K562 treated with DMSO at 1 percent for 12 hours (cell line): ENCODE data around the gene MDC1. TPM values are rescaled to one million over a fixed set of nuclear protein-coding genes. Genes with fewer than 3 reads are reported as not detected.

ENCODE experiments used
- total RNA-seq: library from RNA; unstranded; fragments of 300-600 nt; gene quantifications from 2 replicates; pipeline ENCODE4 v1.2.3, GENCODE V29; 2022; ENCODE audit not compliant: insufficient read depth

Gene MDC1, protein sequence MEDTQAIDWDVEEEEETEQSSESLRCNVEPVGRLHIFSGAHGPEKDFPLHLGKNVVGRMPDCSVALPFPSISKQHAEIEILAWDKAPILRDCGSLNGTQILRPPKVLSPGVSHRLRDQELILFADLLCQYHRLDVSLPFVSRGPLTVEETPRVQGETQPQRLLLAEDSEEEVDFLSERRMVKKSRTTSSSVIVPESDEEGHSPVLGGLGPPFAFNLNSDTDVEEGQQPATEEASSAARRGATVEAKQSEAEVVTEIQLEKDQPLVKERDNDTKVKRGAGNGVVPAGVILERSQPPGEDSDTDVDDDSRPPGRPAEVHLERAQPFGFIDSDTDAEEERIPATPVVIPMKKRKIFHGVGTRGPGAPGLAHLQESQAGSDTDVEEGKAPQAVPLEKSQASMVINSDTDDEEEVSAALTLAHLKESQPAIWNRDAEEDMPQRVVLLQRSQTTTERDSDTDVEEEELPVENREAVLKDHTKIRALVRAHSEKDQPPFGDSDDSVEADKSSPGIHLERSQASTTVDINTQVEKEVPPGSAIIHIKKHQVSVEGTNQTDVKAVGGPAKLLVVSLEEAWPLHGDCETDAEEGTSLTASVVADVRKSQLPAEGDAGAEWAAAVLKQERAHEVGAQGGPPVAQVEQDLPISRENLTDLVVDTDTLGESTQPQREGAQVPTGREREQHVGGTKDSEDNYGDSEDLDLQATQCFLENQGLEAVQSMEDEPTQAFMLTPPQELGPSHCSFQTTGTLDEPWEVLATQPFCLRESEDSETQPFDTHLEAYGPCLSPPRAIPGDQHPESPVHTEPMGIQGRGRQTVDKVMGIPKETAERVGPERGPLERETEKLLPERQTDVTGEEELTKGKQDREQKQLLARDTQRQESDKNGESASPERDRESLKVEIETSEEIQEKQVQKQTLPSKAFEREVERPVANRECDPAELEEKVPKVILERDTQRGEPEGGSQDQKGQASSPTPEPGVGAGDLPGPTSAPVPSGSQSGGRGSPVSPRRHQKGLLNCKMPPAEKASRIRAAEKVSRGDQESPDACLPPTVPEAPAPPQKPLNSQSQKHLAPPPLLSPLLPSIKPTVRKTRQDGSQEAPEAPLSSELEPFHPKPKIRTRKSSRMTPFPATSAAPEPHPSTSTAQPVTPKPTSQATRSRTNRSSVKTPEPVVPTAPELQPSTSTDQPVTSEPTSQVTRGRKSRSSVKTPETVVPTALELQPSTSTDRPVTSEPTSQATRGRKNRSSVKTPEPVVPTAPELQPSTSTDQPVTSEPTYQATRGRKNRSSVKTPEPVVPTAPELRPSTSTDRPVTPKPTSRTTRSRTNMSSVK (N-terminal part only)
- total RNA-seq = 37.9 and 97.2 TPM in 2 replicates

DNA sequence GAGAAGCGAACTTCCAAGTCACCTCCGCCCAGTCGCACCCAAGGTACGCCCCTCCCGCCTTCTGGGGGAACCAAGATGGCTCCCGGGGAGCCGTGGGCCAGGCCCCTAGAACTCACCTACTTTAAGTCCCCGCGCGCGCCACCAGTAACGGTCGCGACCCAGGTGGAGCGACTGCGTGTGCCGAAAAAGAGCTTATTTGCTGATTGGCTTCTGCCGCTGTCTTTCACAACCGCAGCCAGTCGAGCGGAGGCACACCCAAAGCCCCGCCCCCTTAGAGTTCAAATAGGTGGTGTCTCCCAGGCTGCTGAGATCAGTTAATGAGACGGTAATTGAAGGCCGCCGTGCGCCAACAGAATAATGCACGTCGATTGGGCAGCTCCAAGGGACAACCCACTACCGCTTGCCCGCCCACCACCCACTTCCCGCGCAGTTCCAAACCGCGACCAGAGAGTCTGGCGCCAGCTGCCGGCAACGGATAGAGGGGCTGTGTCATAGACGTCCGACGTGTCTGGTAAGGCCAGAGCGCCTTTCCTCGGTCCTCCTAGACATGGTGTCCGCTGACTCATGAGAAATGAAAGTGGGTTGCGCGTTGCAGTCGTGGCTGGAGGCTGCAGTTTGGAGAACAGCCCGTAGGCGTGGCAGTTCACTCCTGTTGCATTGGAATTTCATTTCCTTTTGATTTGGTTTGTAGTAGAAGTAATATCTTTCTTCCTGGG is at the start of gene MDC1:
Gene MDC1, minus strand, starts transcription at position 153 of the 716 bp plus-strand sequence. CDS start 2,106 bp downstream, outside the sequence.

DNA sequence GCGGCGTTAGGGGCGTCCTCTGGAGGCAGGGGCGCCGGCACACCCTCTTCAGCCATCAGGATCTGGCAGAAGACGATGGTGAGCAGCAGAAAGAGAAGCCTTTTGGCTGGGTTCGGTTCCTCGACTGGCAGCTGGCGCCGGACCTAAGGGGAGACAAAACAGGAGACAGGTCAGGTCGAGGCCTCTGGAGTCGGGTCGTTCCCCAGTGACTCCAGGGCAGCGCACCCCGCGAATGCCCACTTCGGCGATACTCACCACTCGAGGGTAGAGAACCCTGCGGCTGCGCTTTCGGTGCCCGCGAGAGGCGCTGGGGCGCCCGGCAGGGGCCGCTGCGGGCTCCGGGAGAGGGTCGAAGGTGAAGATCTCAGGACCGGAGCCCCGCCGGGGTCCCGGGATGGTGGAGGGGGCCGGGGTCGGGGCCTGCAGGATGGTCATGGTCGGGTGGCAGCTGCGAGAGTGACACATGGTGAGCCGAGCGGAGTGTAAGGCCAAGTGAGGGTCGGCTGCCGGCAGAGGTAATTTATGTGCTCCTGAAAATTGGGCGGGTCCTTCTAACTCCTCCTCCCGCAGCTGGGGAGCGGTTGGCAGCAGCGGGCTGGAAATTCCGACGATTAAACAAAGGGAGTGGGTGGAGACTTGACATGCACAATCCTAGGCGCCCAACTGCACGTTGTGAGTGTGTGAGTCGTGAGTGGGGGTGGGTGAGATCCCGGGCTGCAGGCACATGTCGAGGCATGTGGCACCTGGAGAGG is 27.1 kb upstream of the MDC1 start, which contains the start of gene IER3:
Gene IER3, minus strand, starts transcription at position 494 of the 752 bp plus-strand sequence. Its CDS starts 29 bp downstream, at position 465.

DNA sequence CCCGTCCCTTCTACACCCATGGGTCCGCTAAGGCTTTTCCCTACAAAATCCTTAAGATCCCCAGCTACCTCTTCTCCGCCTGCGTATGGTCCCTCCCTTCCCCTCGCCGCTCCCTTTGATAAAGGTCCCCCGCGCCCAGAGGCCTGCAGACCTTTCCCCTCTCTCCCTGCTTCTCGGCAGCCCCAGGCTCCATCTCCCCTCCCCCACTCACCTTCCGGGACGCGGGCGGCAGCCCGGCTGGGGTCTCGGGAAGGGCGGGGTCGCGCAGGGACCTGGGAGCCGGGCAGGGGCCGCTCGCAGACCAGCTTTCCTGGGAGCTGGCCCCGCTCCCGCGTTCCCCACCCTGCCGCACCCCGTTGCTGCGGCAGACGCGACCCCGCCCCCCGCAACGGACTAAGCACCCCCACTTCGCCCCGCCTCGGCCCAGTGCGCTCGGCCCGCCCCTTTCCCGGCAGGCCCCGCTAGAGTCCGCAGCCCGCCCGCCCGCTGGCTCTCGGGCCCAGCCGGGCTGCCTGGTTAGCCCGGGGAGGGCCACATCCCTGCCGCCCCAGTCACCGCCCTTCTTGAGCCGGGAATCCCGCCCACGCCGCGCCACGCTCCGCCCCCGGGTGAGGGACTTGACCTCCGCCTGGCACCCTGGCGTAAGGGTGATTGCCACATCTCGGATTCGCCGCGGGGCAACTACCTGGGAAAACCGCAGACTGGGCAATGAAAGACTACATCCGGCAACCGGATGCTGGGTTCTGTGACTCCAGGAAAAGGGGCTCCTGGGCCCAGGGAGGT is 25.4 kb upstream of the MDC1 start, which contains the start of gene FLOT1:
Gene FLOT1, minus strand, starts transcription at position 372 of the 783 bp plus-strand sequence. CDS start 498 bp downstream, outside the sequence.

DNA sequence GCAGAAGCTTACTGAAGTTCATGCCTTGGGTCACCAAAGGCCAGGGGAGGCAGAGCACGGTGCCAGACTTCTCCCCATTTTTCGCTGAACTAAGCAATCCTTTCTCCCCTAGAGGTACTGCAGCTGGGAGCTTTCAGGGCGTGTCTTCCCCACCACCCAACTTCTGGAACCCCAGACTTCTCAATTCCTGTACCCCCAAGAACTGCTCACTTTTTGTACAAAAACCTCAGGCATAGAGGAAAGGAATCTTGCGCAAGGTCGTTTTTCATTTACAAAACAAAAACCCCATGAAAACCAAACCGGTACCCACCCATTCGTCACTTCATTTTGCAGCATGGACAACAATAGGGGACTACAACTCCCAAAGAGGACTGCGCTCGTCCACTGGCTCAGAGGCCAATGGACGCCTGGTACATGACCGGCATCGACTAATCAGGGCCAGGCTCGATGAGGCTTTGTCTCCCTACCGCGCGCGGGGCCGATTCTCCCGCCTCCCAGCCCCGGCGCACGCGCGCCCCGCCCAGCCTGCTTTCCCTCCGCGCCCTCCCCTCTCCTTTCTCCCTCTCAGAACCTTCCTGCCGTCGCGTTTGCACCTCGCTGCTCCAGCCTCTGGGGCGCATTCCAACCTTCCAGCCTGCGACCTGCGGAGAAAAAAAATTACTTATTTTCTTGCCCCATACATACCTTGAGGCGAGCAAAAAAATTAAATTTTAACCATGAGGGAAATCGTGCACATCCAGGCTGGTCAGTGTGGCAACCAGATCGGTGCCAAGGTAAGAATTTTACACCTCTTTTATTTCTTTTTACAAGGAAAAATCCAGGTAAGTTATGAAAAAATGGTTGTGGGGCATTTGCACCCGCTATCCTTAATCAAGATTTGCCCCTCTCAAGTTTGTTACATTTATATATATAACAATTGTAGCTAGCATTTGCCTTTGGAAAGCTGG is 3.0 kb upstream of the MDC1 start, which contains the start of gene TUBB:
Gene TUBB, plus strand, starts transcription at position 562 of the 947 bp plus-strand sequence. Its CDS starts 155 bp downstream, at position 717.

DNA sequence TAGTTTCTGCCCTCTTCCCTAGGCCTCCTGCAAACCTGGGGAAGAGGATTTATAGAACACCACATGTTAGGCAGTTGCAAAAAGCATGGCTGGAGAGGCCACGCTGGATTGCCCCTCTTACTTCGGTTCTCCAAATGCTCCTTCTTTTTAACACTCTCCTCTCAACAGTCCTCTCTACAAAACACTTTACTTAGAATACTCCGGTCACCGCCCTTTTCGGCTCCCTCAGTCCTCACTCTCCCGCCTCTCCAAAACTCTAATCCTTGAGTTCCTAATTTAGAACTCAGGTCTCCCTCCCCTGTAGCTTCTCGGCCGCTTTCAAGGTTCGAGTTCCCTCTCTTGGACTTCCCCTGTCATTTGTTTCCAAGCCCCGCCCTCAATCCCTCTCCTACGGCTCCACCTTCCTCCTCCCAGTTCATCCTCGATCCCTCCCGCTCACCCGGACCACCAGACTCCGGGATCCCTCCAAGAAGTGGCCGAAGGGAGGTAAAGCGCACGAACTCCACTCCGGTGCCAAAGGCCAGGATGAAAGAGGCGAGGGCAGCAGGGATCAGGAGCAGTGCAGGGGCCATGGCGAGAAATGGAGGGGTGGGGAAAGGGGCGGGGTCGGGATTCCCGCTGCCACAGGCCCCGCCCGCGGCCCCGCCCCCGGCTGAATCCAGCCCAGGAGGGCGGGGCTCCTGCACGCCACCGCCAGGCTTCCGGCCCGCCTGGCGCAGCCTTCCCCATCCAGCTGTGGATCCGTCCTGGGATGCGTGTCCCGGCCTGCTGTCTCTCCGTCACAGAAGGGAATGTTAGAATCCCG is 26.5 kb downstream of the MDC1 start, which contains the start of gene NRM:
Gene NRM, minus strand, starts transcription at position 582 of the 805 bp plus-strand sequence. Its CDS starts 10 bp downstream, at position 572.

DNA sequence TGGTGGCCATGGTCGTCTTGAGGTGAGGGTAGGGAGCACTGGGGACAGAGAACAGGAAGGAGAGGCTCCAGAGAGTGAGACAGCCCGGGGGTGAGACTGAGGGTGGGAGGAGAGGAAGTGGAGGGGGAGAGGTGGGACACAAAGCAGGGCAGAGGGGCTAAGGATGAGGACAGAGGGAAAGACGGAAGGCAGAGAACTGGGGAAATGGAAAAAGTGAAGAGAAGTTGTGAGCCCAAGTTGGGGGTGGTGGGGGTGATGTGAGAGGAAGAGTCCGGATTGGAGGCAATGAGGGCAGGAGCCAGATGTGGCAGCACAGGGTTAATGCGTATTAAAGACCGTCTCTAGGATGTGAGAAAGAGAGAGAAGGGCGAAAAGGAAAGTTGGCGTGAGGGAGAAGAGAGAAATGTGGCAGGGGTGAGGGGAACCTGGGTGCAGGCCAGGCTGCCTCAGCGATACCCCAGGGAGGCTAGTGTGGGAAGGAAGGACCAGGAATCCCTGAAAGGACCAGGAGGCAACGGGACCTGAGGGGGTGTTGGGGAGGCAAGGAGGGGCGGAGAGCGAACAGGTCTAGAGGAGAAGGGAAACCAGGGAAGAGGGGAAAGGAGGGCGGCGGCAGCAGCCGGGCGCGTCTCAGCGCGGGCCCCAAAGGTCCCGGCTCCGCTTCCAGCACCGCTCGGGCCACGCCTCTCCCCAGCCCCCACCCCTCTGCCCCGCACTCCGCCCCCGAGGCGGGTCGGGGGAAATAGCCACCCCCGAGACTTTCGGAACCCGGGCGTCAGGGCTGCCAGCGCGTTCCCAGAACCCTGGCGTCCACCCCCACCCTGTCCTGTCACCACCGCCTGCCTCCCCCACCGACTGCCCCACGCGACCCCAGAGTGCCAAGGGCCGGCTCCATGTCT is 30.8 kb downstream of the MDC1 start, which contains the start of gene PPP1R18:
Gene PPP1R18, minus strand, starts transcription at position 637 of the 899 bp plus-strand sequence. Its CDS starts 627 bp downstream, at position 10.

DNA sequence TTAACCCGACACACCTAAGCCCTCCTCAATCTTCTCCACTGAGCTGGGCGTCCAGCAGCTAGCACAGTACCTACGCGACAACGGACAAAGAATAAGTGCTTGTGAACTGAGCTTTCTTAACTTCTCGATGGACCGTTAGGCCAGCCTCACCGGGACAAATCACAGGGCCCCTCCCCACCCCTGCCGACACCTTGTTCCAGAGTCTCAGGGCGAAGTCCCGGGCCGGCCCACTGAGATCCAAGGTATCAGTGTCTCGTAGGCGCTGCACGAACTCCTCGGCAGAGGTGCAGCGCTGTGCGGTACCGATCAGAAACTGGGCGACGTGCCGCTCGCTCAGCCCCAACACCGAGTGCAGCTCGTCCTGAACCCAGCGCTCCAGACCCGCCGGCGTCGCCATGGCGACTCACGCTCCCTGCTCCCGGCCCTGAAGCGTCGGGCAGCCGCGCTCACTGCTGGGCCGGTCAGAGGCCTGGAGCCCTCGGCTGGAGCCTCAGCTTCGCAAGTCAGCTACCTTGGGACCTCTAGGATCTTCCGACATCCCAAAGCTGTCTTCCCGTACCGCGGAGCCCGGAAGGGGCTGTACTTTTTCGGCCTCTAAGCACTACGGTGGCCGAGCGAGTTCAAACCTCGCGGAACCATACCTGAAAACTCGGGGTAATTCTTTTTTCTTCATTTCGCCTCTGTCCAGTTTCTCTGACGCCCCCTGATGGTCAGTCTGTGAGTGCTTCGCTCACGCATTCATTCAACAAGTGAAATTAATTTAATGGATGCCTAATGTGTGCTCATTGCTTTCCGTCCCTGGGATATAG is 44.4 kb downstream of the MDC1 start, which contains the start of gene DHX16:
Gene DHX16, minus strand, starts transcription at position 562 of the 809 bp plus-strand sequence. Its CDS starts 165 bp downstream, at position 397.

Other genes with a start within 250 kb of the MDC1 start
- gene HLA-E, start 227.8 kb downstream of the MDC1 start, total RNA-seq = 101 and 133 TPM in 2 replicates
- gene GNL1, start 160.8 kb downstream of the MDC1 start, total RNA-seq = 59.1 and 61.6 TPM in 2 replicates
- gene PRR3, start 160.0 kb downstream of the MDC1 start, total RNA-seq = 10.6 and 17.7 TPM in 2 replicates
- gene ABCF1, start 145.8 kb downstream of the MDC1 start, total RNA-seq = 65.0 and 94.3 TPM in 2 replicates
- gene PPP1R10, start 100.0 kb downstream of the MDC1 start, total RNA-seq = 9.8 and 27.8 TPM in 2 replicates
- 93.5 and 96.4 TPM in 2 replicates for gene MRPS18B, start 99.4 kb downstream of the MDC1 start, total RNA-seq
- 2.0 and 4.3 TPM in 2 replicates for gene ATAT1, start 90.4 kb downstream of the MDC1 start, total RNA-seq
- 34.0 and 38.3 TPM in 2 replicates for gene C6orf136, start 70.1 kb downstream of the MDC1 start, total RNA-seq
- 39.0 and 61.2 TPM in 2 replicates for gene DHX16, start 44.3 kb downstream of the MDC1 start, total RNA-seq
- 94.1 and 132 TPM in 2 replicates for gene PPP1R18, start 30.6 kb downstream of the MDC1 start, total RNA-seq
- 26.0 and 32.4 TPM in 2 replicates for gene NRM, start 26.3 kb downstream of the MDC1 start, total RNA-seq
- gene TUBB, start 3.1 kb upstream of the MDC1 start, total RNA-seq = 976 and 1,602 TPM in 2 replicates
- gene FLOT1, start 25.4 kb upstream of the MDC1 start, total RNA-seq = 233 and 258 TPM in 2 replicates
- gene IER3, start 27.3 kb upstream of the MDC1 start, total RNA-seq = 157 and 175 TPM in 2 replicates
- gene DDR1, start 167.2 kb upstream of the MDC1 start, total RNA-seq = 35.9 and 63.9 TPM in 2 replicates
- gene GTF2H4, start 190.9 kb upstream of the MDC1 start, total RNA-seq = 39.6 and 47.7 TPM in 2 replicates
- 27.0 and 53.9 TPM in 2 replicates for gene VARS2, start 197.0 kb upstream of the MDC1 start, total RNA-seq
- not detected in 2 replicates for gene SFTA2, start 214.9 kb upstream of the MDC1 start, total RNA-seq
- not detected in 2 replicates for gene MUCL3, start 223.7 kb upstream of the MDC1 start, total RNA-seq